GM13976 (cell line): ENCODE measurements around the gene ALX3.
A peak's percentile ranks its signal among the peaks of the same experiment; 100 is the strongest.
"Not testable (repeated sequence)": the region's sequence is repeated elsewhere in the genome, so short reads cannot be mapped to it uniquely, and the experiment has no call there.

Experiments used
- DNase-seq: peaks from one replicate; pipeline ENCODE4 v3.0.0; 2012; ENCODE audit warnings: low spot score
- CTCF ChIP-seq: IDR thresholded peaks from 2 replicates; pipeline ENCODE4 v1.5.1; 2012; ENCODE audit warnings: borderline replicate concordance, mild to moderate bottlenecking; ENCODE audit not compliant: insufficient read depth; ENCODE audit errors: extremely low read depth, missing control alignments, control extremely low read depth
- in situ Hi-C: fragments of 300-500 bp; cut with MboI; formaldehyde crosslinking; loops from one replicate; pipeline ENCODE4 v1.12.0; 2022; ENCODE audit warnings: low sequenced_read_pairs, mixed read lengths, inconsistent platforms; ENCODE audit not compliant: unreplicated experiment

ALX3 gene

GRCh38 chr1:110035236-110035752 lies 35.2 kb downstream of the ALX3 start:
- no peak for TF ChIP-seq CTCF
- in situ Hi-C loops: no loop called here
- DNase-seq: no peak

- no peak for TF ChIP-seq CTCF
- in situ Hi-C loops: no loop called here
- DNase-seq: peak; percentile 93
Observed at GRCh38 chr1:110034451-110035235, 35.8 kb downstream of the ALX3 start, which contains the start of gene STRIP1. STRIP1 (plus strand) TSS chr1:110034624; CDS start chr1:110034638, 14 bp downstream.

GRCh38 chr1:110034040-110034450 lies 36.4 kb downstream of the ALX3 start:
- in situ Hi-C loops: no loop called here
- TF ChIP-seq CTCF: no peak
- DNase-seq: no peak

- TF ChIP-seq CTCF: no peak
- in situ Hi-C loops: no loop called here
- DNase-seq: no peak
Observed at GRCh38 chr1:110033421-110033820, 37.1 kb downstream of the ALX3 start.

- TF ChIP-seq CTCF: no peak
- in situ Hi-C loops: no loop called here
- no peak for DNase-seq
Observed at GRCh38 chr1:110032327-110032726, 38.1 kb downstream of the ALX3 start.

GRCh38 chr1:110030687-110031086 lies 39.8 kb downstream of the ALX3 start:
- DNase-seq, in situ Hi-C loops: not testable (repeated sequence)

- in situ Hi-C loops: no loop called here
- no peak for TF ChIP-seq CTCF
Observed at GRCh38 chr1:110024613-110025012, 45.9 kb downstream of the ALX3 start.

More at GRCh38 chr1:110024613-110025012, 45.9 kb downstream of the ALX3 start:
- DNase-seq: no peak
